Mononuclear cell (primary cell): ENCODE measurements around the gene UGT3A2. TPM values are rescaled to one million over a fixed set of nuclear protein-coding genes. Genes with fewer than 3 reads are reported as not detected.
"Not testable (repeated sequence)": the region's sequence is repeated elsewhere in the genome, so short reads cannot be mapped to it uniquely, and the experiment has no call there.

Experiments
- H3K27me3 ChIP-seq: 2 replicates; pipeline ENCODE4 v1.6.0; 2011; ENCODE audit warnings: low read length, control low read depth; ENCODE audit not compliant: insufficient read depth
- H3K4me1 ChIP-seq: 2 replicates; pipeline ENCODE4 v1.5.1; 2011; ENCODE audit warnings: mild to moderate bottlenecking, low read length, control low read depth; ENCODE audit not compliant: insufficient read depth
- H3K4me3 ChIP-seq: 2 replicates; pipeline ENCODE4 v1.5.1; 2011; ENCODE audit warnings: mild to moderate bottlenecking, low read length, moderate library complexity
- H3K9me3 ChIP-seq: 2 replicates; pipeline ENCODE4 v1.5.1; 2011; ENCODE audit warnings: low read depth, mild to moderate bottlenecking, control low read depth, low read length
- total RNA-seq: library from RNA; depleted of rRNA; stranded (reverse); fragments of >200 nt; gene quantifications from one replicate; pipeline ENCODE4 v1.2.3, GENCODE V29; 2012

UGT3A2 gene
- total RNA-seq, 1 donor = not detected

DNA sequence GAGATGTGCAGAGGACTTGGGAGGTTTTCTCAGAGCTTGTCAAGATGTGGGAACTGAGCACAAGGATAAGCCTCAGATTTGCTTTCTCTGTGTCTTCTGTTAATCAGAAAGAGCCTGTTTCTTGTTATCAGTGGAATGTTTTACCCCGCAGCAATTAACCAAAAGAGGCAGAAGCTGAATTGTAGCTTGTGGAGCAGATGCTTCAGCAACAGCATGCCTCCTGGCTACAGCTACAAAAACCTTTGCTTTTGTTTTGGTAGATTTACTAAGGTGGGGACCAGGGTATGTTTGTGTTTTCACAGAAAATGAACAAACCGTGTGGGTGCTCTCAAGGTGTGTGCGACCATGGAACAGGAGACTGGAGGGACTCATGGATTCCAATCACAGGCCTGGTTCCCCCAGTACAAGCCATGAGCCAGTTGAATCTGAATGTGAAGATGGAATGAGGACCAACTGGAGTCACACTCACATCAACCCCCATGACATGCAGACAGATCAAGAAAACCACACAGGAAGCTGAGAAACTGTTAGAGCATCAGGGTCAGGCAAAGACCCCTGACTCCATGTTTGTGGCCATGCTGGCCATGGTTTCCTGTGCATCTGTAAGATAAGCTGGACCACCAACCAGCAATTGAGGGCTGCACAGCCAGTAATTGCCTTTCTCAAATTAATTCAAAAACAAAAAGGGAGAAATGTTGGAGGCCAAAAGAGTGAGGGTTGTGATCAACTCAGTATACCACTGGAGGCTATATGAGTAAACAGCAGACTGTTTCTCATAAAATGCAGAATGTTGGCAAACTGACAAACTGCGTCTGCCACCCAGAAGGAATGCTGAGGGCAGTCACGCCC, 6.9 kb downstream of the UGT3A2 start:
- no peaks in the 10 kb centered on the region for H3K9me3 ChIP-seq
- H3K27me3 ChIP-seq = no peaks in the 10 kb centered on the region
- no peak overlapping the region for H3K4me3 ChIP-seq
- H3K4me1 ChIP-seq = no peaks in the 10 kb centered on the region

DNA sequence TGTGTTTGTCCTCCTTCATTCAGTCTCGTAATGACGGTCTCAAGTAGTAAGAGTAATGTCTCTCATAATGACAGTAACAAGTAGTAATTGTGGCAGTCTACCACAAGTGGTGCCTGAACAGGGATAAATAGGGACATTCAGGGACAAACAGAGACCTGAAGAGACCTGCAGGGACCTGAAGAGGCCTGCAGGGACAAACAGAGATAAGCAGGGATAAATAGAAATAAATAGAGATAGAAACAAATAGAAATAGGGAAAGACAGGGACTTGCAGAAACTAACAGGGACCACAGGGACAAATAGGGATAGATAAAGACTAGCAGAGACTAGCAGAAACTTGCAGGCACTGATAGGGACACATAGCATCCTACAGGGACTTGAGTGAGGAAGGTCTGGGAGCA, 7.9 kb downstream of the UGT3A2 start:
- H3K9me3 ChIP-seq = no peaks in the 10 kb centered on the region
- H3K4me1 ChIP-seq = no peaks in the 10 kb centered on the region
- no peak overlapping the region for H3K4me3 ChIP-seq
- H3K27me3 ChIP-seq = no peaks in the 10 kb centered on the region

DNA sequence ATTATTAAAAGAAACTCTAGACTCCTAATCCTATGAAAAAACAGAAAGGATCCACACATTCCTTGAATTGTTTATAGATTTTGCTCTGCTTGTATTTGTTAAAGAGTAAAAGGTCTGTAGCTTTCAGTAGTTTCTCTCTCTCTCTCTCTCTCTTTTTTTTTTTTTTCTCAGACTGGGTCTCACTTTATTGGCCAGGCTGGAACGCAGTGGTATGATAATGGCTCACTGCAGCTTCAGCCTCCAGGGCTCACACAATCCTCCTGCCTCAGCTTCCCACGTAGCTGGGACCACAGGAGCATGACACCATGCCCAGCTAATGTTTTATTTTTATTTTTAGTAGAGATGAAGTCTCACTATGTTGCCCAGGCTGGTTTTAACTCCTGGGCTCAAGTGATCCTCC, 9.3 kb downstream of the UGT3A2 start:
- no peaks in the 10 kb centered on the region for H3K4me1 ChIP-seq
- H3K27me3 ChIP-seq = no peaks in the 10 kb centered on the region
- no peak overlapping the region for H3K4me3 ChIP-seq
- H3K9me3 ChIP-seq = no peaks in the 10 kb centered on the region

DNA sequence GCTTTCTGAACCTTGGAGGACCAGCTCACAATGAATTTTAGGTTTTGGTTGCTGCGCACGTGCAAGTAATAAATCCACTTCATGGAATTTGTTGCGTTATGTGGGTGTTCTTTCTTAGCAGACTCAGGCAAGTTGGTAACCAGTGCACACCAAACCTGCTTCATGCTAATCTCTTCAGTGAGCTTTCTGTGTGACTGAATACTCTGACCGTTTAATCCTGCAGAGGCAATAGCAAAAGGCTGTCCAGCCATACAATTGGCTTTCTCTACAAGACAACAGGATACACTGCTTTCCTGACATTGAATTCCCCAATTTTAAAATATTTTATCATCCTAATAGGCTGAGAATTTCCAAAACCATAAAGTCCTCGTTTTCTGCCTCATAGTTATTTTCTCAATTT, 10.3 kb downstream of the UGT3A2 start:
- H3K4me1 ChIP-seq = no peaks in the 10 kb centered on the region
- H3K27me3 ChIP-seq = no peaks in the 10 kb centered on the region
- no peaks in the 10 kb centered on the region for H3K9me3 ChIP-seq
- no peak overlapping the region for H3K4me3 ChIP-seq

DNA sequence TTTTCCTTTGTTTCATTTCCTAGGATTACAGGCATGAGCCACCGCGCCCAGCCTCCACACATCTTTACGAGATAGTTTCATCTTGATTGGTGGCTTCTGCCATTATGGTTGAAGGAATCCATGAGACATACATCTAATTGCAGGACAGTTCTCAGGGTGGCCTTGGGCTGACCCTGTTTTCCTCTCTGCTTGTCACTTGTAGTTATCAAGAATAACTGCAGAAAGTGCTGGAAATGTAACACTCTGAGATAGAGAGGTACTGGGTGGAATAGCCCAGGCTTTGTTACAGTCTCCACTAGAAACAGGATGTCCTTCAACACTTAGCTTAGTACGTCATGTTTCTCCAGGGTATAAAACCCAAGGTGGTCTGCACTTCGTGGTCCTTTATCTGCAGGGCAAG, 10.7 kb downstream of the UGT3A2 start:
- H3K27me3 ChIP-seq = no peaks in the 10 kb centered on the region
- no peaks in the 10 kb centered on the region for H3K4me1 ChIP-seq
- no peaks in the 10 kb centered on the region for H3K9me3 ChIP-seq
- no peak overlapping the region for H3K4me3 ChIP-seq

DNA sequence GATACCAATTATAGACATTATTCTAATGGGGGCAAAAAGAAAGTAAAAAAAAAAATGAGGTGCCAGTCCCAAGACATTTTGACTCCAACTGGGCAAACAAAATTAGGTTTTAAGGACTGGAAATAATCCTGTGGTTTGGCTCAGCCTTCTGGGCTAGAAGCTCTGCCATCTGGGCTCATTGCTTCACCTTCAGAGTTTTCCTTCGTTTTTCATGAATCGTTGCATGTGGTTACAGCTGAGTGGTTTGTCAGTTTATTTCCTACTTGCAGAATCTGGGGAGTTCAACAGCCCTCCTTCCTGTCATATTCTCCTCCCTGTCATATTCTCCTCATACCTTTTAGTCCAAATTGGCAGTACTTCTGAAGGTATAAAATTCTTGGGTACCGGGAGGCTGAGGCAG, 12.0 kb downstream of the UGT3A2 start:
- no peaks in the 10 kb centered on the region for H3K27me3 ChIP-seq
- H3K4me1 ChIP-seq = no peaks in the 10 kb centered on the region
- no peak overlapping the region for H3K4me3 ChIP-seq
- H3K9me3 ChIP-seq = no peaks in the 10 kb centered on the region

DNA sequence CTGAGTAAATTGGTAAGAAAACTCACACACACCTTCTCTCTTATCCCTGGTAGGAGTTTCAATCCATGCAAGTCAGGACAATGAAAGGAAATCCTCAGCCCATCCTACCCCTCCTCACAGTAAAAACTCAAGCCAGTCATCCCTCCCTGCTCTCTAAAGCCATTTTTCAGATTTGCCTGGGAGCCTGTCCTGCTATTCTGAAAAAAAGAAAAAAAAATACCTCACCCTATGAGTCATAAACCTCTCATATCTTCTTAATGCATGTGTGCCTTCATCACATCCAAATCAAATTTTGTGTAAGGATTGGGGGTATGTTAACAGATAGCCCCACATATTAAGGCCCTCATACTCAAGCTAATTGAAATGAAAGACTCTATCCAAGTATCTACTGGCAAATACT, 14.1 kb downstream of the UGT3A2 start:
- Histone ChIP-seq H3K9me3 (no peaks in the 10 kb centered on the region), H3K4me1 (no peaks in the 10 kb centered on the region), H3K27me3 (no peaks in the 10 kb centered on the region), H3K4me3 (no peak overlapping the region)

DNA sequence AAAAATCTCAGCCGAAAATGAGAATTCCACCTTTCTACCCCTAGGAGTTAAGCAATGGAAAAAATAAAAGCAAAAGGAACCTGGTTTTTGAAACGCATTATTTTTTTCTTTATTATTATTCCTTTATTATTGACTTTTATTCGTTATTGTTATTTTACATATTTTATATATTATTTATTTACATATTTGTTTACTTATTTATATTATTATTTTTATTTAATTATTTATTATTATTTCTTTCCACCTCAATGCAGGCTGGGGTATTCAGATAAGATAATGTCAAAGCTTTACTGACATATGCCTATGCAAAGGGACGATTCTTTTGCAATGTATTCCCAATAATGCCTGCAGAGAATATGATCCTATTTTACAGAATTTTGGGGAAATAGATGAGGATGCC, 16.7 kb downstream of the UGT3A2 start:
- Histone ChIP-seq H3K4me3 (no peak overlapping the region), H3K27me3 (no peaks in the 10 kb centered on the region), H3K9me3 (no peaks in the 10 kb centered on the region), H3K4me1 (no peaks in the 10 kb centered on the region)

DNA sequence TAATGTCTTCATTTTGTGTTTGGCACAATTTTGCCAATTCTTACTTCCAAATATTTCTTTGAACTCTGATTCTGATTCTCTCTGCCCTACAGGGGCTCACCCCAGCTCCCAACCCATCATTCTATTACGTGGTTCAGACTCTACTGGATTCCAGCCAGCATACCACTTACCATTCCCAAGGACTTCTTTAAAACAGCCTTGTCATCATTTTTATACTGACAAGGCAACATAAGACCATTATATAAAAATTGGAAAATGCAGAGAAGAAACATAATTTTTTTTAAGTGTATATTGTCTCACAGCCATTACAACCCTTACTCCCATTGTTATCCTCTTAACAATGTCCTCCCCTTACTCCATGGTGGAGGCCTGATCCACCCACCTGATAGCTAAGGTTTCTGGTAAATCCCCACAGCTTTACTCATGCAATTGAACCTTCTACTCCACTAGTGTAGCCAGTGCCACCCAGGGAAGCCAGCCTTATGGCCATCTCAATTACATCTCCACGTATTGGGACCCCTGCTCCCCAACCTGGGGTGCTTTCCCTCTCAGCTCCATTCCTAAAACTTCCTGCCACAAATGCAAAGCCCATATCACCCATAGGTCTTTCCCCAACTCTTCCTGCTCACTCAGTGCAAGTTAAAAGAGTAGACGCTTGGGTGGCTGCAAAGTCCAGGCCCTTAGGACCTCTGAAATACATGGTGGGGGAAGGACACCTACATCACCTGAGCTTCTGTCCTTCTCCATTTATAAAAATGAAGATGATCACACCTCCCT, 19.1 kb downstream of the UGT3A2 start:
- no peaks in the 10 kb centered on the region for H3K9me3 ChIP-seq
- H3K4me3 ChIP-seq = no peak overlapping the region
- H3K4me1 ChIP-seq = no peaks in the 10 kb centered on the region
- H3K27me3 ChIP-seq = no peaks in the 10 kb centered on the region

DNA sequence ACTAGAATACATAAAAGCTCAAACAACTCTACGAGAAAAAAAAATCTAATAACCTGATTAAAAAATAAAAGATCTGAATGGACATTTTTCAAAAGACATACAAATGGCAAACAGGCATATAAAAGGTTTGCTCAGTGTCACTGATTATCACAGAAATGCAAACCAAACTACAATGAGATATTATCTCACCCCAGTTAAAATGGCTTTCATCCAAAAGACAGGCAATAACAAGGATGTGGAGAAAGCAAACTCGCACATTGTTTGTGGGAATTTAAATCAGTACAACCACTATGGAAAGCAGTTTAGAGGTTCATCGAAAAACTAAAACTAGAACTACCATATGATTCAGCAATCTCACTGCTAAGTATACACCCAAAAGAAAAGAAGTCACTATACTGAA, 20.8 kb downstream of the UGT3A2 start:
- no peaks in the 10 kb centered on the region for H3K27me3 ChIP-seq
- H3K9me3 ChIP-seq = no peaks in the 10 kb centered on the region
- H3K4me3 ChIP-seq = no peak overlapping the region
- no peaks in the 10 kb centered on the region for H3K4me1 ChIP-seq

DNA sequence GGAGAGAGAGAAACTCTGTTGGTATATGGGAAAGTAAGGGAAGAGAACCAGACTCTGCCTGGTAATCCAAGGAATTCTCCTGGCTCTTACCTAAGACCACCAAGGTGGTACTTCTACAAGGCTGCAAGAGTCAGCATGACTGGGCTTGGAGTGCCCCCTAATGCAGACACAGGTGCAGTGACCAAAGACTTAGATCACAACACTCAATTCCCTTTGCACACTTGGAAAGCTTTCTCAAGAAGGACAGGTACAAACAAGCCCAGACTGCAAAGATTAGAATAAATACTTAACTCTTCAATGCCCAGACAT, 25.2 kb downstream of the UGT3A2 start:
- no peaks in the 10 kb centered on the region for H3K27me3 ChIP-seq
- no peaks in the 10 kb centered on the region for H3K9me3 ChIP-seq

DNA sequence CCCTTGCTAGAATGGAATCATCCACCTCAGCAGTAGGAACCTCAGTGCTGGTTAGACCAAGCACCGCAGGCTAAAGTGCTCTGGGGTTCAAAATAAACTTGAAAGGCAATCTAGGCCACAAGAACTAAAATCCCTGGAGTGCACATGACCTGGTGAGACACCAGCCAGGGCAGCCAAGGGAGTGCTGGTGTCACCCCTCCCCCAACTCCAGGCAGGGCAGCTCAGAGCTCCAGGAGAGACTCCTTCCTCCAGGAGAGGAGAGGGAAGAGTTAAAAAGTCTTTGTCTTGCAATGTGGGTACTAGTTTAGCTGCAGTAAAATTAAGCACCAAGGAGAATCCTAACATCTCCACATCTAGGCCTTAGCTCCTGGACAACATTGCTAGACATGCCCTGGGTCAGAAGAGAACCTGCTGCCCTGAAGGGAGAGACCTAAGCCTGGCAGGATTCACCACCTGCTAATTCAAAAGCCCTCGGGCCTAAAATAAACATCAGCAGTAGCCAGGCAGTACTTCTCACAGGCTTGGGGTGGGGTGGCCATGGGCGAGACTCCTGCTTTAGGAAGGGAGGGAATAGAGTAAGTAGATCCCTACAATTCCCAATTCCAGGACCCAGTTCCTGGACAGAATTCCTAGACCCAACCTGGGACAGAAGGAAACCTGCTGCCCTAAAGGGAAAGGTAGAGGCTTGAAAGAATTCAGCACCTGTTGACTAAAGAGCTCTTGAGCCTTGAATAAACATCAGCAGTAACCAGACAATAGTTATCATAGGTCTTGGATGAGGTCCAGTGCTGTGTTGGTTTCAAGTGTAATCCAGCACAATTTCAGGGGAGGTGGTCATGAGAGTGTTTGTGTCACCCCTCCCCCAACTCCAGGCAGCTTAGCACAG, 25.8 kb downstream of the UGT3A2 start:
- Histone ChIP-seq H3K27me3 (no peaks in the 10 kb centered on the region), H3K4me1 (no peaks in the 10 kb centered on the region), H3K9me3 (no peaks in the 10 kb centered on the region), H3K4me3 (no peak overlapping the region)

More for the DNA sequence above, 25.2 kb downstream of the UGT3A2 start:
- Histone ChIP-seq H3K4me3 (no peak overlapping the region), H3K4me1 (no peaks in the 10 kb centered on the region)

DNA sequence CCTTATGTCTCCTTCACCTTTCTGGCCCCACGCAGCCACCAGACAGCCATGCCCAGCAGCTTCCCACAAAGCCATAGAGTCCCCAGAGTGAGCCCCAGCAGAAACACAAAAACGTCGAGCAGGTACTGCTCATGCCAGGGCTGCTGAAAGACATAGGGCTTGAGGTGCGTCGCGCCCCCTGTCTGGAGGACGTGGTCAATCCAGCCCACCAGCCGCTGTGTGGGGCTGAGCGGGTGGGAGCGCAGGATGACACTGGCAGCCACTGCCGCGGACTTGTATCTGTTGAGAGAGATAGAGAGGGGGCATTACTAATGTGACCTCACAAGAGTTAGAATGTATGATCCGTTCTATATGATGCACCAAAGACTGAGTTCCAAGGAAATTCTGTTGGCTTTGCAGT, 31.0 kb downstream of the UGT3A2 start:
- H3K4me3 ChIP-seq = no peak overlapping the region
- H3K9me3 ChIP-seq = no peaks in the 10 kb centered on the region
- no peaks in the 10 kb centered on the region for H3K27me3 ChIP-seq

DNA sequence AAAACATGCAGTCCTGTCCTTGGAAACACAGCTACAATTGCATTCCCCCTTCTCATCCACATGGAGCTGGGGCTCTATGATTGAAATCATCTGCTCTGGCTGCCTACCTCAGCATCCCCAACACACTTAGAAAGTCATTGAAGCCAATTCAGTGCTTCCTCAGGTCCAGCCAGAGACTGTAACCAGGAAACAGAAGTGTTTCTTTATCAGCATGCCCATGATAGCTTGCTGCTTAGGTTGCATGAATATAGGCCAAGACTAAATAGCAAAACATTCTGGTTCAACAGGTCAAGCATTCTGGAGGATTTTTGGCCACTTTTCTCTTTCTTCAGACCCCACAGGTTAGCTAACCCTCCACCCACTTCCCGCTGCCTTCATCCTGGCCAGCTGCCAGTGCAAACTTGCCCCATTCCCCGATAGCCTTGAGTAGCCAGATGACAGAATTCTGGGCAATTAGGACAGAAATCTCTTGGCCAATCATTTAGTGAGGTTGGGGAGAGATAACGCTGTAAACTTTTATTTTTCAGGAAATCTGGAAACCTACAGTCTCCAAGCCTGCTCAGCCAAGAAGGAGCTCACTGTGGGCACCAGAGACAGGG, 32.0 kb downstream of the UGT3A2 start:
- not testable (repeated sequence) for H3K4me3 ChIP-seq, H3K27me3 ChIP-seq, H3K4me1 ChIP-seq, H3K9me3 ChIP-seq

More for the DNA sequence above, 31.0 kb downstream of the UGT3A2 start:
- H3K4me1 ChIP-seq = no peaks in the 10 kb centered on the region

DNA sequence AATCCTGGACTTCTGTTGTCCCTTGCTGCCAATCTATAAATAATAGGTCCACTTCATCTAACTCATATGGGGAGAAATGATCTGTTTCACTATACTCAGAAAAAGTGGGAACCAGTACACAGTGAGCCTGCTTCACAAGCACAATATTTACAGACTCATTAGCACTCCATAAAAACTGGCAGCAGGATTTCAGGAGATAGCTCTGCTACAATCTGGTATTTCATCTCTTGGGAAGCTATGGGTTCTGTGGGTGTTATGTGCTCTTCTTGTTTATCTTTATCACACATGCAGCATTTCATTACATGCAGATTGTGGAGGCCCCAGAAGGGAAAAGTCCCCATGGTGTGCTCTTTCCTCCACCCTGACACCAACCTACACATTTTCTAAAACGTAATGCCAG, 33.2 kb downstream of the UGT3A2 start:
- H3K4me1 ChIP-seq = no peaks in the 10 kb centered on the region
- H3K4me3 ChIP-seq = no peak overlapping the region
- no peaks in the 10 kb centered on the region for H3K9me3 ChIP-seq
- H3K27me3 ChIP-seq = no peaks in the 10 kb centered on the region
